Measurements from ENCODE around the gene BHLHA9.

GRCh38 chr17:1226308-1226707, 43.9 kb upstream of the BHLHA9 start:
- TF ChIP-seq EGR1 (IDR thresholded peaks at IDR 0.05) (no peak), CREB1 (IDR thresholded peaks at IDR 0.05; ENCODE audit: low read depth) (no peak), RAD21 (IDR thresholded peaks at IDR 0.05; ENCODE audit: low read depth) (no peak), TAF1 (IDR thresholded peaks at IDR 0.05; ENCODE audit: low read depth) (no peak), MAX (IDR thresholded peaks at IDR 0.05) (no peak), REST (IDR thresholded peaks at IDR 0.05; ENCODE audit: low read depth) (no peak), FOXM1 (IDR thresholded peaks at IDR 0.05; ENCODE audit: borderline replicate concordance, low read depth) (no peak), EP300 (IDR thresholded peaks at IDR 0.05; ENCODE audit: borderline replicate concordance) (no peak), TCF12 (IDR thresholded peaks at IDR 0.05; ENCODE audit: low read depth) (no peak)
